Mesenchymal stem cell (in vitro differentiated cells and primary cell): Measurements from ENCODE around the gene AP4B1.
A peak's percentile ranks its signal among the peaks of the same experiment; 100 is the strongest.

Experiments used
- DNase-seq: peaks from one replicate; pipeline ENCODE4 v3.0.0-alpha.2; 2013
- H2AFZ ChIP-seq: one replicate; pipeline ENCODE4 v1.6.1; 2013; ENCODE audit warnings: low read depth, mild to moderate bottlenecking, control low read depth, inconsistent platforms, low read length, moderate library complexity
- H2AK5ac ChIP-seq: 2 replicates; pipeline ENCODE4 v1.6.1; 2013; ENCODE audit warnings: low read length, moderate library complexity, mild to moderate bottlenecking, inconsistent platforms; ENCODE audit not compliant: severe bottlenecking
- H2BK120ac ChIP-seq: one replicate; pipeline ENCODE4 v1.6.1; 2013; ENCODE audit warnings: low read depth, mild to moderate bottlenecking, inconsistent platforms, low read length, moderate library complexity
- H2BK12ac ChIP-seq, 2 experiments: one replicate each; pipeline ENCODE4 v1.6.1; 2013; ENCODE audit warnings: inconsistent platforms in 2 of 2, low read length in 2 of 2, mild to moderate bottlenecking in 2 of 2, moderate library complexity in 2 of 2, control low read depth in 1 of 2
- H2BK15ac ChIP-seq: one replicate; pipeline ENCODE4 v1.6.1; 2013; ENCODE audit warnings: mild to moderate bottlenecking, low read depth, inconsistent platforms; ENCODE audit not compliant: poor library complexity, severe bottlenecking
- H2BK5ac ChIP-seq: 2 replicates; pipeline ENCODE4 v1.6.1; 2013; ENCODE audit warnings: low read depth, mild to moderate bottlenecking, low read length, control low read depth, inconsistent platforms; ENCODE audit not compliant: poor library complexity, severe bottlenecking
- H3K14ac ChIP-seq, 2 experiments: one replicate each; pipeline ENCODE4 v1.6.1; 2013; ENCODE audit warnings: inconsistent platforms in 2 of 2, low read length in 2 of 2, control low read depth in 1 of 2, mild to moderate bottlenecking in 1 of 2, moderate library complexity in 1 of 2
- H3K18ac ChIP-seq, 2 experiments: one replicate each; pipeline ENCODE4 v1.6.1; 2013; ENCODE audit warnings: inconsistent platforms in 2 of 2, low read length in 2 of 2, control low read depth in 1 of 2, low read depth in 1 of 2, mild to moderate bottlenecking in 1 of 2
- H3K23ac ChIP-seq, 2 experiments: one replicate each; pipeline ENCODE4 v1.6.1; 2013; ENCODE audit warnings: inconsistent platforms in 2 of 2, low read length in 2 of 2, mild to moderate bottlenecking in 2 of 2, moderate library complexity in 2 of 2, control low read depth in 1 of 2
- H3K27ac ChIP-seq: 2 replicates; pipeline ENCODE4 v1.5.1; 2013; ENCODE audit warnings: mild to moderate bottlenecking, moderate library complexity, low read length, control low read depth, inconsistent platforms; ENCODE audit not compliant: poor library complexity, severe bottlenecking
- H3K27me3 ChIP-seq, 2 experiments: 2 replicates each; pipeline versions ENCODE4 v1.6.1 to v1.7.0; 2013; ENCODE audit warnings: low read length in 2 of 2, mild to moderate bottlenecking in 2 of 2, moderate library complexity in 2 of 2, control low read depth in 1 of 2, inconsistent platforms in 1 of 2; ENCODE audit not compliant: control insufficient read depth in 1 of 2, insufficient read depth in 1 of 2
- H3K36me3 ChIP-seq, 2 experiments: 2 replicates each; pipeline versions ENCODE4 v1.6.1 to v1.7.0; 2013; ENCODE audit warnings: low read length in 2 of 2, control low read depth in 1 of 2, inconsistent platforms in 1 of 2, low read depth in 1 of 2, mild to moderate bottlenecking in 1 of 2; ENCODE audit not compliant: insufficient read depth in 2 of 2, control insufficient read depth in 1 of 2
- H3K4ac ChIP-seq, 2 experiments: one replicate each; pipeline ENCODE4 v1.6.1; 2013; ENCODE audit warnings: inconsistent platforms in 2 of 2, low read length in 2 of 2, mild to moderate bottlenecking in 2 of 2, moderate library complexity in 2 of 2, control low read depth in 1 of 2, low read depth in 1 of 2
- H3K4me1 ChIP-seq: 2 replicates; pipeline ENCODE4 v1.6.1; 2013; ENCODE audit warnings: low read depth, low read length, control low read depth; ENCODE audit not compliant: control insufficient read depth, insufficient read depth
- H3K4me2 ChIP-seq: 2 replicates; pipeline ENCODE4 v1.6.1; 2013; ENCODE audit warnings: low read length, mild to moderate bottlenecking, inconsistent platforms; ENCODE audit not compliant: poor library complexity, severe bottlenecking
- H3K4me3 ChIP-seq, 2 experiments: 2 replicates each; pipeline versions ENCODE4 v1.5.1 to v1.7.0; 2013; ENCODE audit warnings: low read length in 2 of 2, mild to moderate bottlenecking in 2 of 2, control low read depth in 1 of 2, low read depth in 1 of 2; ENCODE audit not compliant: insufficient read depth in 1 of 2
- H3K79me1 ChIP-seq: replicated peaks from 2 replicates; pipeline ENCODE4 v1.6.1; 2013; ENCODE audit warnings: mild to moderate bottlenecking, control low read depth, low read length, inconsistent platforms; ENCODE audit not compliant: poor library complexity, severe bottlenecking
- H3K9ac ChIP-seq: 2 replicates; pipeline ENCODE4 v1.7.0; 2013; ENCODE audit warnings: mild to moderate bottlenecking, low read length, moderate library complexity
- H3K9me3 ChIP-seq: 2 replicates; pipeline ENCODE4 v1.7.0; 2013; ENCODE audit warnings: mild to moderate bottlenecking, low read length; ENCODE audit not compliant: control insufficient read depth
- H4K8ac ChIP-seq: one replicate; pipeline ENCODE4 v1.6.1; 2013; ENCODE audit warnings: inconsistent platforms, mild to moderate bottlenecking, low read length, moderate library complexity
- H4K91ac ChIP-seq: one replicate; pipeline ENCODE4 v1.6.1; 2013; ENCODE audit warnings: mild to moderate bottlenecking, low read length, inconsistent platforms
- WGBS: methylation state at CpG from one replicate; pipeline ENCODE4 v1.1.7; 2013; ENCODE audit warnings: mixed read lengths; 5-methylcytosine and 5-hydroxymethylcytosine counted together

AP4B1 gene

GRCh38 chr1:113871597-113872113, 32.9 kb downstream of the AP4B1 start, which contains the start of gene PTPN22:
TSS of gene PTPN22 (minus strand) at chr1:113871712.
- Histone ChIP-seq H3K9ac (peak within 1 kb of the TSS; percentile 74), H3K23ac (no peak within 1 kb of the TSS), H3K18ac (no peak within 1 kb of the TSS), H3K4ac (no peak within 1 kb of the TSS), H3K4me3 (peak within 1 kb of the TSS in 1 of 2 experiments; percentile 25), H2BK120ac (no peak within 1 kb of the TSS), H2BK5ac (no peak within 1 kb of the TSS), H3K27me3 (no peaks in the 10 kb centered on the region), H3K36me3 (no peaks in the 10 kb centered on the region), H3K9me3 (no peaks in the 10 kb centered on the region), H3K4me2 (peak within 1 kb of the TSS; percentile 25), H3K79me1 (no peaks in the 10 kb centered on the region), H3K14ac (no peak within 1 kb of the TSS), H2BK12ac (no peak within 1 kb of the TSS), H2BK15ac (no peak within 1 kb of the TSS), H4K8ac (peak within 1 kb of the TSS; percentile 43), H3K27ac (no peak within 1 kb of the TSS), H2AK5ac (no peak within 1 kb of the TSS), H4K91ac (no peak within 1 kb of the TSS), H3K4me1 (peaks cover 2% of the 10 kb centered on the region), H2AFZ (peak within 1 kb of the TSS; percentile 72)
- DNase-seq: peak; percentile 53
- WGBS: 61% methylated on average over 4 of the region's 4 CpGs

- H2BK5ac ChIP-seq: no peak overlapping the region
- H3K4me3 ChIP-seq: peak overlapping the region in 1 of 2 experiments; percentile 25
- no peak overlapping the region for H2BK120ac ChIP-seq
- H3K23ac ChIP-seq: no peak overlapping the region
- H2BK12ac ChIP-seq: no peak overlapping the region
- H3K36me3 ChIP-seq: no peaks in the 10 kb centered on the region
- H2AFZ ChIP-seq: no peak overlapping the region
- no peak overlapping the region for H3K27ac ChIP-seq
- H2AK5ac ChIP-seq: no peak overlapping the region
- H3K27me3 ChIP-seq: no peaks in the 10 kb centered on the region
- no peak overlapping the region for H3K14ac ChIP-seq
- no peak overlapping the region for H4K91ac ChIP-seq
- no peak for DNase-seq
- H3K9me3 ChIP-seq: no peaks in the 10 kb centered on the region
- H3K4me2 ChIP-seq: no peak overlapping the region
- no peak overlapping the region for H3K4ac ChIP-seq
- H3K79me1 ChIP-seq: no peaks in the 10 kb centered on the region
- H3K4me1 ChIP-seq: peaks cover 2% of the 10 kb centered on the region
- WGBS: 93% methylated on average over 3 of the region's 3 CpGs
- no peak overlapping the region for H2BK15ac ChIP-seq
- H3K18ac ChIP-seq: no peak overlapping the region
- H3K9ac ChIP-seq: peak overlapping the region; percentile 74
- no peak overlapping the region for H4K8ac ChIP-seq
Observed at GRCh38 chr1:113870778-113871177, 33.8 kb downstream of the AP4B1 start.

GRCh38 chr1:113868387-113869083, 36.1 kb downstream of the AP4B1 start:
- no peak for DNase-seq
- H2AK5ac ChIP-seq: no peak overlapping the region
- no peaks in the 10 kb centered on the region for H3K9me3 ChIP-seq
- H3K4ac ChIP-seq: no peak overlapping the region
- H3K4me1 ChIP-seq: peaks cover 2% of the 10 kb centered on the region
- no peak overlapping the region for H3K27ac ChIP-seq
- H2AFZ ChIP-seq: no peak overlapping the region
- H3K18ac ChIP-seq: no peak overlapping the region
- H3K27me3 ChIP-seq: no peaks in the 10 kb centered on the region
- 94% methylated on average over 3 of the region's 4 CpGs for WGBS
- no peak overlapping the region for H3K4me2 ChIP-seq
- no peak overlapping the region for H3K14ac ChIP-seq
- H3K4me3 ChIP-seq: no peak overlapping the region
- H3K36me3 ChIP-seq: no peaks in the 10 kb centered on the region
- peak overlapping the region; percentile 70 for H3K9ac ChIP-seq
- no peak overlapping the region for H3K23ac ChIP-seq
- no peaks in the 10 kb centered on the region for H3K79me1 ChIP-seq
- H2BK15ac ChIP-seq: no peak overlapping the region
- H4K91ac ChIP-seq: no peak overlapping the region
- no peak overlapping the region for H4K8ac ChIP-seq
- no peak overlapping the region for H2BK120ac ChIP-seq
- no peak overlapping the region for H2BK5ac ChIP-seq
- H2BK12ac ChIP-seq: no peak overlapping the region

GRCh38 chr1:113861641-113862040, 43.0 kb downstream of the AP4B1 start:
- Histone ChIP-seq H3K18ac (no peak overlapping the region), H2BK15ac (no peak overlapping the region), H3K4me3 (no peak overlapping the region), H3K14ac (no peak overlapping the region), H3K27me3 (no peaks in the 10 kb centered on the region), H2BK5ac (no peak overlapping the region), H3K4ac (no peak overlapping the region), H2AFZ (no peak overlapping the region), H3K27ac (no peak overlapping the region), H2BK120ac (no peak overlapping the region), H4K91ac (no peak overlapping the region), H2AK5ac (no peak overlapping the region), H3K23ac (no peak overlapping the region), H3K9ac (no peak overlapping the region), H3K9me3 (no peaks in the 10 kb centered on the region), H3K79me1 (no peaks in the 10 kb centered on the region), H3K36me3 (no peaks in the 10 kb centered on the region), H2BK12ac (no peak overlapping the region), H3K4me1 (peaks cover 2% of the 10 kb centered on the region), H3K4me2 (no peak overlapping the region), H4K8ac (no peak overlapping the region)
- WGBS: 99% methylated on average over 4 of the region's 5 CpGs
- DNase-seq: no peak
